Stomach (tissue), 9 donors: Measurements from ENCODE around the gene RHOT1. TPM values are rescaled to one million over a fixed set of nuclear protein-coding genes. Genes with fewer than 3 reads are reported as not detected.
A peak's percentile ranks its signal among the peaks of the same experiment; 100 is the strongest.
"Not testable (repeated sequence)": the region's sequence is repeated elsewhere in the genome, so short reads cannot be mapped to it uniquely, and the experiment has no call there.

Experiments
- DNase-seq, 2 donors: peaks; one replicate each; pipeline versions ENCODE4 v3.0.0 to v3.0.0-alpha.2; 2013 to 2019
- H3K27ac ChIP-seq, 5 donors: fragments of 200-600 bp in 4 of 5; sonication (generic) in 4 of 5; one replicate each; pipeline ENCODE4 v1.5.1; 2013 to 2019; ENCODE audit warnings: mild to moderate bottlenecking in 1 of 5, moderate library complexity in 1 of 5
- H3K27me3 ChIP-seq, 3 donors: fragments of 200-600 bp; sonication (generic); one replicate each; pipeline ENCODE4 v1.5.1; 2017 to 2019; ENCODE audit warnings: mixed run types in 1 of 3
- H3K36me3 ChIP-seq, 4 donors: fragments of 200-600 bp; sonication (generic); 1 replicate in 3 of 4; 2 replicates in 1 of 4; pipeline ENCODE4 v1.5.1; 2016 to 2019
- H3K4me1 ChIP-seq, 4 donors: fragments of 200-600 bp; sonication (generic); one replicate each; pipeline ENCODE4 v1.5.1; 2016 to 2019
- H3K4me3 ChIP-seq, 4 donors: fragments of 200-600 bp; sonication (generic) in 3 of 4; one replicate each; pipeline ENCODE4 v1.5.1; 2016 to 2019; ENCODE audit warnings: mild to moderate bottlenecking in 1 of 4
- H3K9me3 ChIP-seq, 4 donors: fragments of 200-600 bp; sonication (generic); one replicate each; pipeline ENCODE4 v1.5.1; 2016 to 2019
- EP300 ChIP-seq: sonication (generic); formaldehyde crosslinking; IDR thresholded peaks from one replicate; pipeline ENCODE4 v1.6.1; 2017; ENCODE audit warnings: antibody characterized with exemption
- POLR2A ChIP-seq, 4 donors: fragments of 450-650 bp; IDR thresholded peaks; one replicate each; pipeline ENCODE4 v1.6.1; 2016; ENCODE audit warnings: antibody characterized with exemption in 4 of 4, control low read depth in 2 of 4, mild to moderate bottlenecking in 1 of 4, moderate library complexity in 1 of 4
- POLR2AphosphoS5 ChIP-seq, 3 donors: sonication (generic); formaldehyde crosslinking; IDR thresholded peaks; one replicate each; pipeline ENCODE4 v1.6.1; 2016; ENCODE audit warnings: antibody characterized with exemption in 3 of 3
- WGBS, 5 donors: extraction: QIAGEN DNeasy Blood & Tissue Kit in 3 of 5; methylation state at CpG; one replicate each; pipeline versions ENCODE4 v1.1.5 to v1.1.7; 2013 to 2018; 5-methylcytosine and 5-hydroxymethylcytosine counted together
- intact Hi-C: fragments of 100-400 bp; cut with DNase I; formaldehyde crosslinking; loops from one replicate; pipeline ENCODE4 v1.15.1; 2023; ENCODE audit warnings: low total_unique reads
- polyA plus RNA-seq, 3 donors: library from polyadenylated mRNA; stranded (reverse); fragments of 200-250 nt; gene quantifications; one replicate each; pipeline ENCODE4 v1.2.3, GENCODE V29; 2013
- total RNA-seq, 5 donors: library from RNA; depleted of rRNA; stranded (reverse); fragments of >200 nt; gene quantifications; one replicate each; pipeline versions ENCODE4 v1.1.0 to v1.2.3, GENCODE V29; 2014 to 2016
- TF ChIP-seq, protein P1 (sequence below), 7 experiments: fragments of 450-650 bp in 4 of 7; fragments of 200-600 bp in 3 of 7; sonication (generic) in 3 of 7; IDR thresholded peaks; one replicate each; pipeline ENCODE4 v1.5.1; 2016 to 2019; ENCODE audit warnings: antibody characterized with exemption in 7 of 7, control low read depth in 2 of 7, mild to moderate bottlenecking in 1 of 7
- donor health status: healthy with polysubstance abuse.
- donor health status: Bipolar disorder and iron deficiency.
- donor health status: healthy.

Gene RHOT1
- total and polyA plus RNA-seq, 8 donors = 7.0 to 219 (median 56.7) TPM

GRCh38 chr17:32126325-32126724 is 16.0 kb upstream of the RHOT1 start:
- Histone ChIP-seq H3K27me3 (no peaks in the 10 kb centered on the region), H3K4me1 (peaks cover 25 to 50% (median 40%) of the 10 kb centered on the region in 4 donors), H3K4me3 (no peak overlapping the region), H3K27ac (peak overlapping the region in 4 of 5 donors; percentile 80 to 93 (median 90)), H3K36me3 (no peaks in the 10 kb centered on the region), H3K9me3 (no peaks in the 10 kb centered on the region)
- DNase-seq = no peak
- intact Hi-C loops = no loop called here
- no peak for TF ChIP-seq POLR2AphosphoS5 (IDR thresholded peaks at IDR 0.05)
- 62 to 84% (median 70%) methylated on average over 4 of the region's 4 CpGs for WGBS, 5 donors

- no peaks in the 10 kb centered on the region for H3K27me3 ChIP-seq
These were observed 15.6 kb upstream of the RHOT1 start for GRCh38 chr17:32126746-32127145.

DNA sequence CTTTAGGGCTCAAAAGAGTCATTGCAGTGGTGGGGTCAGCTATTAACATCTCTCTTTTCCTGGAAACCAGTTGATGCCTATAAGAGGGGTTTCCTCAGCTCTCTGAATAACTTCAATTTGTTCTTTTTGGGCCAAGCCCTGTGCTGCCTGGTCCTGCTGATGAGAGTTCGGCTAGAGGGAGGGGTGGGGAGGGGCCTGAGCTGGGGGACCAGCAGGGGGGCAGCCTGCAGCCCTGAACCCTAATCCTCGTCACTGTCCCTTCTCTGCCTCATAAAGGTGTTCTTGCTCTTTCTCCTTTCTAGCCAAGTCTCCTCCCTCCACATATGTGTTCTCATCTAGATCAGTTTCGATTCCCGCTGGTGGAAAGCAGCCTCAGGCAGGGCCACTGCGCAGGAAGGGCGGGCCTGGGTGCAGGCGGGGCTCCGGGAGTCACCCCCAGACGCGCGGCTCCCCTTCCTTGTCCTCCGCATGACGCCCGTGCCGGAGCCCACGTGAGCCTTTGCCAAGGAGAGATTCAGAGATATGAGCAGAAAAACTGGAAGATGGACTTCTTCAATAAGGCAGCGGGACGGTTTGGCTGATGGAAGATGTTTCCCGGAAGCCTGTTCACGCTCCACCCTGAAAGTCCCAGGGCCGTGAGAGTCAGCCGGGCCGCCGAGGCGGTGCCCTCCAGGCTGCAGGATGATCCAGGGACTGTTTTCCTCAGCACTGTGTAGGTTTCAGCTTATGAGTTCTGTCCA is 15.0 kb upstream of the RHOT1 start:
- no peak for TF ChIP-seq POLR2A (IDR thresholded peaks at IDR 0.05)
- TF ChIP-seq, protein P1, sequence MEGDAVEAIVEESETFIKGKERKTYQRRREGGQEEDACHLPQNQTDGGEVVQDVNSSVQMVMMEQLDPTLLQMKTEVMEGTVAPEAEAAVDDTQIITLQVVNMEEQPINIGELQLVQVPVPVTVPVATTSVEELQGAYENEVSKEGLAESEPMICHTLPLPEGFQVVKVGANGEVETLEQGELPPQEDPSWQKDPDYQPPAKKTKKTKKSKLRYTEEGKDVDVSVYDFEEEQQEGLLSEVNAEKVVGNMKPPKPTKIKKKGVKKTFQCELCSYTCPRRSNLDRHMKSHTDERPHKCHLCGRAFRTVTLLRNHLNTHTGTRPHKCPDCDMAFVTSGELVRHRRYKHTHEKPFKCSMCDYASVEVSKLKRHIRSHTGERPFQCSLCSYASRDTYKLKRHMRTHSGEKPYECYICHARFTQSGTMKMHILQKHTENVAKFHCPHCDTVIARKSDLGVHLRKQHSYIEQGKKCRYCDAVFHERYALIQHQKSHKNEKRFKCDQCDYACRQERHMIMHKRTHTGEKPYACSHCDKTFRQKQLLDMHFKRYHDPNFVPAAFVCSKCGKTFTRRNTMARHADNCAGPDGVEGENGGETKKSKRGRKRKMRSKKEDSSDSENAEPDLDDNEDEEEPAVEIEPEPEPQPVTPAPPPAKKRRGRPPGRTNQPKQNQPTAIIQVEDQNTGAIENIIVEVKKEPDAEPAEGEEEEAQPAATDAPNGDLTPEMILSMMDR (IDR thresholded peaks at IDR 0.05) = no peak
- no peak for TF ChIP-seq EP300
- peak; percentile 39 to 83 (median 74) for TF ChIP-seq POLR2AphosphoS5 (IDR thresholded peaks at IDR 0.05)
- peak; percentile 85 to 93 for DNase-seq
- peaks cover 25 to 50% (median 40%) of the 10 kb centered on the region in 4 donors for H3K4me1 ChIP-seq
- intact Hi-C loops = no loop called here
- H3K36me3 ChIP-seq = no peaks in the 10 kb centered on the region
- no peaks in the 10 kb centered on the region for H3K9me3 ChIP-seq
- peak overlapping the region; percentile 52 to 68 (median 56) for H3K4me3 ChIP-seq
- H3K27me3 ChIP-seq = no peaks in the 10 kb centered on the region
- H3K27ac ChIP-seq = peak overlapping the region; percentile 80 to 96 (median 92)
- WGBS, 5 donors = 0 to 1% (median 0%) methylated on average over 23 to 25 of the region's 25 CpGs

More at GRCh38 chr17:32126746-32127145, 15.6 kb upstream of the RHOT1 start:
- H3K9me3 ChIP-seq = no peaks in the 10 kb centered on the region
- H3K27ac ChIP-seq = peak overlapping the region; percentile 80 to 96 (median 92)
- no peak for DNase-seq
- H3K4me3 ChIP-seq = peak overlapping the region in 3 of 4 donors; percentile 52 to 68 (median 54)
- intact Hi-C loops = no loop called here
- H3K36me3 ChIP-seq = no peaks in the 10 kb centered on the region
- peaks cover 25 to 50% (median 40%) of the 10 kb centered on the region in 4 donors for H3K4me1 ChIP-seq
- 95 to 97% (median 96%) methylated on average over 8 of the region's 8 CpGs for WGBS, 5 donors
- TF ChIP-seq EP300 (no peak), POLR2A (IDR thresholded peaks at IDR 0.05) (no peak), POLR2AphosphoS5 (IDR thresholded peaks at IDR 0.05) (no peak)
- TF ChIP-seq, protein P1 (IDR thresholded peaks at IDR 0.05) = no peak

DNA sequence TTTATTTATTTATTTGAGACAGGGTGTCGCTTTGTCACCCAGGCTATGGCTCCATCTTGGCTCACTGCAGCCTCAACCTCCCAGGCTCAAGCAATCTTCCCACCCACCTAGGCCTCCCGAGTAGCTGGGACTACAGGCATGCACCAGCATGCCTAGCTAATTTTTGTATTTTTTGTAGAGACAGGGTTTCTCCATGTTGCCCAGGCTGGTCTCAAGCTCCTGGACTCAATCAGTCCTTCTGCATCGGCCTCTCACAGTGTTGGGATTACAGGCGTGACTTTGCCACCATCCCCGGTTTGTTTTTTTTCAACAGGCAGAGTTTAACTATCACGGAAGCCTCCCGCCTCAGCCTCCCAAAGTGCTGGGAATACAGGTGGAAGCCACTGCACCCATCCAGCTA is 13.8 kb upstream of the RHOT1 start:
- H3K4me1 ChIP-seq = peaks cover 25 to 50% (median 40%) of the 10 kb centered on the region in 4 donors
- H3K27ac ChIP-seq = peak overlapping the region in 4 of 5 donors; percentile 80 to 93 (median 90)
- WGBS, 5 donors = 57 to 77% (median 70%) methylated on average over 7 of the region's 7 CpGs
- H3K4me3 ChIP-seq = peak overlapping the region; percentile 52 to 68 (median 56)
- DNase-seq, H3K36me3 ChIP-seq, intact Hi-C loops, H3K27me3 ChIP-seq, H3K9me3 ChIP-seq: not testable (repeated sequence)

GRCh38 chr17:32135497-32136117 is 6.7 kb upstream of the RHOT1 start:
- H3K4me3 ChIP-seq, H3K27ac ChIP-seq, H3K27me3 ChIP-seq, intact Hi-C loops, H3K36me3 ChIP-seq: not testable (repeated sequence)
- peak in 1 of 2 donors; percentile 62 for DNase-seq
- TF ChIP-seq, protein P1 (IDR thresholded peaks at IDR 0.05) = peak in 4 of 7 experiments; percentile 22 to 44 (median 36)
- peaks cover 0 to 13% (median 4%) of the 10 kb centered on the region in 4 donors for H3K4me1 ChIP-seq
- peaks cover 0 to 14% (median 5%) of the 10 kb centered on the region in 4 donors for H3K9me3 ChIP-seq
- WGBS, 5 donors = 44 to 60% (median 48%) methylated on average over 13 to 14 of the region's 14 CpGs
